Memory B cell (primary cell): ENCODE results near the gene ZNF300.

Experiments used
- ATAC-seq: fragments of 150-1000 bp; cut with Tn5 transposase; 2 replicates; pipeline ENCODE4 v1.10.0; 2021; ENCODE audit warnings: low read depth, mild to moderate bottlenecking, moderate library complexity
- DNase-seq, 2 donors: peaks; one replicate each; pipeline ENCODE4 v3.0.0; 2022; ENCODE audit warnings: low spot score in 2 of 2
- H3K27ac Mint-ChIP-seq: one replicate; pipeline ENCODE4 v1.8.0; 2022; ENCODE audit warnings: mild to moderate bottlenecking, moderate library complexity, mixed read lengths
- H3K27me3 Mint-ChIP-seq: one replicate; pipeline ENCODE4 v1.8.0; 2022; ENCODE audit warnings: mixed read lengths
- H3K36me3 Mint-ChIP-seq: one replicate; pipeline ENCODE4 v1.8.0; 2022; ENCODE audit warnings: mild to moderate bottlenecking, mixed read lengths
- H3K4me1 Mint-ChIP-seq: one replicate; pipeline ENCODE4 v1.8.0; 2022; ENCODE audit warnings: mixed read lengths
- H3K4me3 Mint-ChIP-seq: one replicate; pipeline ENCODE4 v1.8.0; 2022; ENCODE audit warnings: mild to moderate bottlenecking, moderate library complexity, mixed read lengths
- H3K9me3 Mint-ChIP-seq: one replicate; pipeline ENCODE4 v1.8.0; 2022; ENCODE audit warnings: mixed read lengths

ZNF300 gene

GRCh38 chr5:150904479-150905311, at the start of gene ZNF300:
Gene ZNF300, minus strand, starts transcription at chr5:150904980. Its CDS starts 1,825 bp downstream, at chr5:150903155.
- H3K36me3 Mint-ChIP-seq: peaks cover 21% of the 10 kb centered on the region
- peaks cover 26% of the 10 kb centered on the region for H3K9me3 Mint-ChIP-seq
- peak within 1 kb of the TSS; percentile 88 for H3K4me3 Mint-ChIP-seq
- H3K27me3 Mint-ChIP-seq: peaks cover 13% of the 10 kb centered on the region
- peaks cover 7% of the 10 kb centered on the region for H3K4me1 Mint-ChIP-seq
- DNase-seq (peak; percentile 17 to 36), ATAC-seq (peak; percentile 96)
- peak within 1 kb of the TSS; percentile 91 for H3K27ac Mint-ChIP-seq

- DNase-seq (no peak), ATAC-seq (no peak)
- H3K4me1 Mint-ChIP-seq: no peaks in the 10 kb centered on the region
- H3K27ac Mint-ChIP-seq: no peak overlapping the region
- peaks cover 9% of the 10 kb centered on the region for H3K27me3 Mint-ChIP-seq
- H3K4me3 Mint-ChIP-seq: no peak overlapping the region
- H3K9me3 Mint-ChIP-seq: peaks cover 26% of the 10 kb centered on the region
- H3K36me3 Mint-ChIP-seq: peaks cover 9% of the 10 kb centered on the region
These were observed 43.8 kb upstream of the ZNF300 start for GRCh38 chr5:150948539-150948938.

GRCh38 chr5:150946351-150946905, 41.6 kb upstream of the ZNF300 start:
- Mint-ChIP-seq H3K4me3 (no peak overlapping the region), H3K27me3 (peaks cover 9% of the 10 kb centered on the region), H3K27ac (no peak overlapping the region), H3K4me1 (no peaks in the 10 kb centered on the region), H3K9me3 (peaks cover 28% of the 10 kb centered on the region), H3K36me3 (peaks cover 7% of the 10 kb centered on the region)
- DNase-seq (no peak), ATAC-seq (no peak)

GRCh38 chr5:150945947-150946346, 41.2 kb upstream of the ZNF300 start:
- no peak overlapping the region for H3K27ac Mint-ChIP-seq
- peaks cover 9% of the 10 kb centered on the region for H3K27me3 Mint-ChIP-seq
- DNase-seq (no peak), ATAC-seq (no peak)
- H3K4me1 Mint-ChIP-seq: no peaks in the 10 kb centered on the region
- peaks cover 7% of the 10 kb centered on the region for H3K36me3 Mint-ChIP-seq
- H3K9me3 Mint-ChIP-seq: peaks cover 28% of the 10 kb centered on the region
- H3K4me3 Mint-ChIP-seq: no peak overlapping the region

GRCh38 chr5:150945486-150945885, 40.7 kb upstream of the ZNF300 start:
- Mint-ChIP-seq H3K4me3 (no peak overlapping the region), H3K27ac (no peak overlapping the region), H3K9me3 (peaks cover 28% of the 10 kb centered on the region), H3K27me3 (peaks cover 9% of the 10 kb centered on the region), H3K4me1 (no peaks in the 10 kb centered on the region), H3K36me3 (peaks cover 5% of the 10 kb centered on the region)
- DNase-seq (no peak), ATAC-seq (no peak)

GRCh38 chr5:150931368-150931965, 26.7 kb upstream of the ZNF300 start:
- ATAC-seq (no peak), DNase-seq (no peak)
- H3K27me3 Mint-ChIP-seq: no peaks in the 10 kb centered on the region
- no peak overlapping the region for H3K27ac Mint-ChIP-seq
- H3K36me3 Mint-ChIP-seq: peaks cover 6% of the 10 kb centered on the region
- no peak overlapping the region for H3K4me3 Mint-ChIP-seq
- peaks cover 19% of the 10 kb centered on the region for H3K9me3 Mint-ChIP-seq
- H3K4me1 Mint-ChIP-seq: no peaks in the 10 kb centered on the region

- Mint-ChIP-seq H3K4me1 (no peaks in the 10 kb centered on the region), H3K27me3 (peaks cover 7% of the 10 kb centered on the region), H3K27ac (no peak overlapping the region), H3K9me3 (peaks cover 16% of the 10 kb centered on the region), H3K36me3 (no peaks in the 10 kb centered on the region), H3K4me3 (no peak overlapping the region)
- ATAC-seq (no peak), DNase-seq (no peak)
These were observed 13.8 kb upstream of the ZNF300 start for GRCh38 chr5:150918613-150919012.

GRCh38 chr5:150912312-150912814, 7.6 kb upstream of the ZNF300 start:
- H3K27ac Mint-ChIP-seq: no peak overlapping the region
- H3K9me3 Mint-ChIP-seq: peaks cover 24% of the 10 kb centered on the region
- H3K4me1 Mint-ChIP-seq: no peaks in the 10 kb centered on the region
- ATAC-seq (no peak), DNase-seq (no peak)
- H3K27me3 Mint-ChIP-seq: peaks cover 5% of the 10 kb centered on the region
- no peak overlapping the region for H3K4me3 Mint-ChIP-seq
- H3K36me3 Mint-ChIP-seq: peaks cover 2% of the 10 kb centered on the region

- Mint-ChIP-seq H3K27me3 (peaks cover 11% of the 10 kb centered on the region), H3K4me3 (peak overlapping the region; percentile 88), H3K4me1 (peaks cover 7% of the 10 kb centered on the region), H3K27ac (peak overlapping the region; percentile 91), H3K36me3 (peaks cover 16% of the 10 kb centered on the region), H3K9me3 (peaks cover 25% of the 10 kb centered on the region)
- no peak for ATAC-seq
- no peak for DNase-seq
These were observed 518 bp upstream of the ZNF300 start for GRCh38 chr5:150905312-150905683.

- DNase-seq (no peak), ATAC-seq (no peak)
- H3K36me3 Mint-ChIP-seq: peaks cover 41% of the 10 kb centered on the region
- H3K9me3 Mint-ChIP-seq: peaks cover 37% of the 10 kb centered on the region
- no peak overlapping the region for H3K4me3 Mint-ChIP-seq
- H3K27ac Mint-ChIP-seq: no peak overlapping the region
- peaks cover 15% of the 10 kb centered on the region for H3K27me3 Mint-ChIP-seq
- peaks cover 7% of the 10 kb centered on the region for H3K4me1 Mint-ChIP-seq
These were observed 3.3 kb downstream of the ZNF300 start for GRCh38 chr5:150901446-150901845.

- Mint-ChIP-seq H3K9me3 (peaks cover 34% of the 10 kb centered on the region), H3K36me3 (peaks cover 37% of the 10 kb centered on the region), H3K27ac (no peak overlapping the region), H3K27me3 (peaks cover 4% of the 10 kb centered on the region), H3K4me3 (no peak overlapping the region), H3K4me1 (no peaks in the 10 kb centered on the region)
- no peak for DNase-seq
- no peak for ATAC-seq
These were observed 9.1 kb downstream of the ZNF300 start for GRCh38 chr5:150895431-150896428.

GRCh38 chr5:150879358-150879757, 25.4 kb downstream of the ZNF300 start:
- Mint-ChIP-seq H3K4me3 (no peak overlapping the region), H3K9me3 (peaks cover 13% of the 10 kb centered on the region), H3K27ac (no peak overlapping the region), H3K27me3 (peaks cover 5% of the 10 kb centered on the region), H3K4me1 (no peaks in the 10 kb centered on the region), H3K36me3 (peaks cover 13% of the 10 kb centered on the region)
- DNase-seq: no peak
- no peak for ATAC-seq

- Mint-ChIP-seq H3K9me3 (peaks cover 20% of the 10 kb centered on the region), H3K4me1 (no peaks in the 10 kb centered on the region), H3K4me3 (no peak overlapping the region), H3K36me3 (peaks cover 8% of the 10 kb centered on the region), H3K27ac (no peak overlapping the region), H3K27me3 (peaks cover 2% of the 10 kb centered on the region)
- ATAC-seq (no peak), DNase-seq (no peak)
These were observed 42.7 kb downstream of the ZNF300 start for GRCh38 chr5:150862070-150862469.
